Activated naive CD4-positive, alpha-beta T cell treated with Interleukin-2 at 50 U/mL for 16 hours (primary cell): ENCODE data around the gene BCAS3.
A peak's percentile ranks its signal among the peaks of the same experiment; 100 is the strongest.
"Not testable (repeated sequence)": the region's sequence is repeated elsewhere in the genome, so short reads cannot be mapped to it uniquely, and the experiment has no call there.

Source experiments
- DNase-seq: peaks from one replicate; pipeline ENCODE4 v3.0.0-alpha.2; 2020

Gene BCAS3

GRCh38 chr17:60677308-60678117, at the start of gene BCAS3:
BCAS3 (plus strand) TSS chr17:60677851.
- DNase-seq: peak; percentile 98

GRCh38 chr17:60628252-60628889, 49.3 kb upstream of the BCAS3 start:
- no peak for DNase-seq

- no peak for DNase-seq
Observed at GRCh38 chr17:60629120-60629519, 48.5 kb upstream of the BCAS3 start.

- no peak for DNase-seq
Observed at GRCh38 chr17:60630352-60630751, 47.3 kb upstream of the BCAS3 start.

GRCh38 chr17:60631119-60631518, 46.5 kb upstream of the BCAS3 start:
- DNase-seq: no peak

- DNase-seq: no peak
Observed at GRCh38 chr17:60637683-60638082, 40.0 kb upstream of the BCAS3 start.

- no peak for DNase-seq
Observed at GRCh38 chr17:60639019-60639330, 38.7 kb upstream of the BCAS3 start.

GRCh38 chr17:60640503-60640902, 37.1 kb upstream of the BCAS3 start:
- no peak for DNase-seq

- no peak for DNase-seq
Observed at GRCh38 chr17:60641126-60641525, 36.5 kb upstream of the BCAS3 start.

GRCh38 chr17:60641810-60642220, 35.8 kb upstream of the BCAS3 start:
- peak; percentile 28 for DNase-seq

- DNase-seq: no peak
Observed at GRCh38 chr17:60645918-60646523, 31.6 kb upstream of the BCAS3 start.

GRCh38 chr17:60646701-60647100, 30.9 kb upstream of the BCAS3 start:
- DNase-seq: no peak

GRCh38 chr17:60647705-60648104, 29.9 kb upstream of the BCAS3 start:
- no peak for DNase-seq

GRCh38 chr17:60652454-60653247, 25.0 kb upstream of the BCAS3 start:
- no peak for DNase-seq

GRCh38 chr17:60653569-60653968, 24.1 kb upstream of the BCAS3 start:
- DNase-seq: no peak

- DNase-seq: no peak
Observed at GRCh38 chr17:60656499-60656898, 21.2 kb upstream of the BCAS3 start.

- DNase-seq: no peak
Observed at GRCh38 chr17:60659156-60659555, 18.5 kb upstream of the BCAS3 start.

GRCh38 chr17:60661489-60661888, 16.2 kb upstream of the BCAS3 start:
- no peak for DNase-seq

- no peak for DNase-seq
Observed at GRCh38 chr17:60664022-60664421, 13.6 kb upstream of the BCAS3 start.

- DNase-seq: no peak
Observed at GRCh38 chr17:60665602-60666001, 12.0 kb upstream of the BCAS3 start.

GRCh38 chr17:60668741-60669140, 8.9 kb upstream of the BCAS3 start:
- DNase-seq: not testable (repeated sequence)

- DNase-seq: no peak
Observed at GRCh38 chr17:60671482-60671881, 6.2 kb upstream of the BCAS3 start.

- DNase-seq: not testable (repeated sequence)
Observed at GRCh38 chr17:60674637-60675036, 3.0 kb upstream of the BCAS3 start.
